ENCODE results near the gene MPST.

MPST gene

GRCh38 chr22:37074537-37074936, 55.0 kb downstream of the MPST start:
- no peaks in the 10 kb centered on the region for H3K9me3 ChIP-seq (ENCODE audit: control insufficient read depth, low read length)
- no peak overlapping the region for H3K4me3 ChIP-seq (ENCODE audit: low read length)
- H3K36me3 ChIP-seq (ENCODE audit: control insufficient read depth, insufficient read depth, low read length) = no peaks in the 10 kb centered on the region
- peaks cover 27% of the 10 kb centered on the region for H3K27me3 ChIP-seq (ENCODE audit: control insufficient read depth, insufficient read depth, low read length)
- no peak overlapping the region for H3K9ac ChIP-seq (ENCODE audit: low read length)
- no peaks in the 10 kb centered on the region for H3K4me1 ChIP-seq (ENCODE audit: control insufficient read depth, insufficient read depth, low read length)

- no peaks in the 10 kb centered on the region for H3K36me3 ChIP-seq (ENCODE audit: control insufficient read depth, insufficient read depth, low read length)
- H3K9me3 ChIP-seq (ENCODE audit: control insufficient read depth, low read length) = no peaks in the 10 kb centered on the region
- no peak overlapping the region for H3K9ac ChIP-seq (ENCODE audit: low read length)
- H3K27me3 ChIP-seq (ENCODE audit: control insufficient read depth, insufficient read depth, low read length) = peaks cover 22% of the 10 kb centered on the region
- H3K4me3 ChIP-seq (ENCODE audit: low read length) = no peak overlapping the region
- H3K4me1 ChIP-seq (ENCODE audit: control insufficient read depth, insufficient read depth, low read length) = no peaks in the 10 kb centered on the region
Measured at GRCh38 chr22:37075046-37075445, 55.5 kb downstream of the MPST start.

- Histone ChIP-seq H3K4me1 (ENCODE audit: control insufficient read depth, insufficient read depth, low read length) (no peaks in the 10 kb centered on the region), H3K36me3 (ENCODE audit: control insufficient read depth, insufficient read depth, low read length) (no peaks in the 10 kb centered on the region), H3K27me3 (ENCODE audit: control insufficient read depth, insufficient read depth, low read length) (peaks cover 15% of the 10 kb centered on the region)
Measured at GRCh38 chr22:37075822-37076433, 56.4 kb downstream of the MPST start.

DNA sequence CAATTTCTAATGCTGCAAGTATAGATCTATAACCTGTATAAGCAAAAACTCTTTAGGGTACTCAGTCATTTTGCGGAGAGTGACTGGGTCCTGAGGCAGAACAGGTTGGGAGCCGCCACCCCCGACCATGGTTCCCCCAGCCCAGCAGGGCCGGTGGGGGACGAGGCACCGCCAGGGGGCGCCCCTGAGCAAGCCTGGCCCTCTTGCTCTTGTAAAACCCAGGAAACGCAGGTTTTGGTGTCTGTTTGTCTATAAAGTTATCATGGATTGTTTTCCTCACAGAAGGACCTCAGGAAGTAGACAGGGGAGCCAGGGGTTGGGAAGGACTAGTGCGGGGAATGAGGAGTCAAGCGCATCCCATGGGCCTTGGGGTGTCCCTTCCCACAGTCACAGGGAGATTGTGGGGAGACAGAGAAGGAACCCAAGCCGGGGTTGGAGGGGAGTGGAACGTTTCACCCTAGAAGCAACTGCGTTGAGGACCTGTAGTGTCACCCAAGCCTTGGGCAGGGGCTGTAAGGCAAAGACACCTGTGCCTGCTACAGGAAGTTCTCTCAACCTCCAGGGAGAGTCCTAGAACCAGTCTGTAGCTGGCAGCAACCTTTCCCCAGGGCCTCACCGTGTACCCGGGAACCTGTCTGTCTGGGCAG, 58.4 kb downstream of the MPST start:
- H3K4me1 ChIP-seq (ENCODE audit: control insufficient read depth, insufficient read depth, low read length) = no peaks in the 10 kb centered on the region
- no peak overlapping the region for H3K4me3 ChIP-seq (ENCODE audit: low read length)
- no peak overlapping the region for H3K9ac ChIP-seq (ENCODE audit: low read length)
- H3K9me3 ChIP-seq (ENCODE audit: control insufficient read depth, low read length) = no peaks in the 10 kb centered on the region
- H3K36me3 ChIP-seq (ENCODE audit: control insufficient read depth, insufficient read depth, low read length) = no peaks in the 10 kb centered on the region
- peaks cover 12% of the 10 kb centered on the region for H3K27me3 ChIP-seq (ENCODE audit: control insufficient read depth, insufficient read depth, low read length)

More at GRCh38 chr22:37075822-37076433, 56.4 kb downstream of the MPST start:
- Histone ChIP-seq H3K4me3 (ENCODE audit: low read length) (no peak overlapping the region), H3K9me3 (ENCODE audit: control insufficient read depth, low read length) (no peaks in the 10 kb centered on the region), H3K9ac (ENCODE audit: low read length) (no peak overlapping the region)

- H3K27me3 ChIP-seq (ENCODE audit: control insufficient read depth, insufficient read depth, low read length) = peaks cover 12% of the 10 kb centered on the region
Measured at GRCh38 chr22:37079158-37079557, 59.6 kb downstream of the MPST start.

More at GRCh38 chr22:37079158-37079557, 59.6 kb downstream of the MPST start:
- H3K36me3 ChIP-seq (ENCODE audit: control insufficient read depth, insufficient read depth, low read length) = no peaks in the 10 kb centered on the region
- H3K4me3 ChIP-seq (ENCODE audit: low read length) = no peak overlapping the region
- no peaks in the 10 kb centered on the region for H3K4me1 ChIP-seq (ENCODE audit: control insufficient read depth, insufficient read depth, low read length)
- H3K9ac ChIP-seq (ENCODE audit: low read length) = peak overlapping the region; percentile 4
- H3K9me3 ChIP-seq (ENCODE audit: control insufficient read depth, low read length) = no peaks in the 10 kb centered on the region
